HepG2 (cell line): ENCODE measurements around the gene ZNF726. TPM values are rescaled to one million over a fixed set of nuclear protein-coding genes. Genes with fewer than 3 reads are reported as not detected.

ENCODE experiments used
- ATAC-seq: fragments of 200-7000 bp; cut with Tn5 transposase; 3 replicates; pipeline ENCODE4 v1.9.1; 2020; ENCODE audit warnings: mild to moderate bottlenecking, moderate library complexity
- BruUV-seq: library from RNA; stranded (reverse); fragments of 400-500 nt; replicated peaks from 2 replicates; lab custom pipeline; 2021; lab: Mats Ljungman, UMichigan
- CTCF ChIA-PET: fragments of 300-600 bp; formaldehyde crosslinking; extraction: SDS; loops from one replicate; lab custom pipeline; 2021; ENCODE audit warnings: low total read pairs, inconsistent platforms, low intra/inter-chr PET ratio; lab: Yijun Ruan, JAX
- POLR2A ChIA-PET: fragments of 350-600 bp; sonication (Branson Sonifier 250); formaldehyde crosslinking; loops from one replicate; lab custom pipeline; 2020; ENCODE audit warnings: antibody characterized with exemption, inconsistent platforms; lab: Yijun Ruan, JAX
- DNase-seq: peaks from one replicate; pipeline ENCODE4 v3.0.0-alpha.2; 2015; ENCODE audit warnings: low spot score
- FAIRE-seq: peaks from 3 replicates; lab custom pipeline; 2011; peaks lifted over from hg19 to GRCh38; lab: Jason Lieb, UNC
- H2AFZ ChIP-seq: one replicate; pipeline ENCODE4 v1.6.1; 2011; ENCODE audit warnings: low read length, inconsistent platforms
- H3K27ac ChIP-seq: fragments of 300-600 bp; 3 replicates; pipeline ENCODE4 v1.8.0; 2011; ENCODE audit warnings: mixed run types, mild to moderate bottlenecking, mixed read lengths, low read length, inconsistent platforms; ENCODE audit not compliant: insufficient read depth; ENCODE audit errors: extremely low read length
- H3K27me3 ChIP-seq, 2 experiments: fragments of 200-600 bp in 1 of 2; 2 replicates in 1 of 2; 3 replicates in 1 of 2; pipeline versions ENCODE4 v1.6.0 to v1.8.0; 2011; ENCODE audit warnings: low read length in 2 of 2, mild to moderate bottlenecking in 2 of 2, moderate library complexity in 2 of 2, inconsistent platforms in 1 of 2; ENCODE audit not compliant: insufficient read depth in 2 of 2, control insufficient read depth in 1 of 2
- H3K36me3 ChIP-seq, 2 experiments: fragments of 200-600 bp in 1 of 2; replicated peaks in 1 of 2; 2 replicates in 1 of 2; 3 replicates in 1 of 2; pipeline versions ENCODE4 v1.5.1 to v1.8.0; 2011; ENCODE audit warnings: low read length in 2 of 2, inconsistent platforms in 1 of 2; ENCODE audit not compliant: insufficient read depth in 2 of 2, control insufficient read depth in 1 of 2
- H3K4me1 ChIP-seq: 2 replicates; pipeline ENCODE4 v1.5.1; 2012; ENCODE audit warnings: low read length, inconsistent platforms; ENCODE audit not compliant: insufficient read depth
- H3K4me2 ChIP-seq: 2 replicates; pipeline ENCODE4 v1.6.0; 2011; ENCODE audit warnings: low read depth, low read length, inconsistent platforms
- H3K4me3 ChIP-seq, 3 experiments: fragments of 200-600 bp in 1 of 3; sonication (generic), shearing (Covaris generic) in 1 of 3; replicated peaks in 1 of 3; 2 replicates each; pipeline ENCODE4 v1.5.1; 2011 to 2016; ENCODE audit warnings: low read length in 3 of 3, inconsistent platforms in 2 of 3, low read depth in 2 of 3, mild to moderate bottlenecking in 2 of 3, control low read depth in 1 of 3, mixed read lengths in 1 of 3; ENCODE audit not compliant: insufficient read depth in 1 of 3
- H3K79me2 ChIP-seq: one replicate; pipeline ENCODE4 v1.6.1; 2011; ENCODE audit warnings: low read length, inconsistent platforms; ENCODE audit not compliant: insufficient read depth
- H3K9ac ChIP-seq: 2 replicates; pipeline ENCODE4 v1.6.0; 2011; ENCODE audit warnings: mild to moderate bottlenecking, low read depth, low read length, inconsistent platforms; ENCODE audit not compliant: insufficient read depth
- H3K9me3 ChIP-seq: 2 replicates; pipeline ENCODE4 v1.5.1; 2012; ENCODE audit warnings: mild to moderate bottlenecking, low read length
- H4K20me1 ChIP-seq: 2 replicates; pipeline ENCODE4 v1.6.0; 2011; ENCODE audit warnings: inconsistent platforms, mild to moderate bottlenecking, low read length, moderate library complexity; ENCODE audit not compliant: insufficient read depth
- BRCA1 ChIP-seq: sonication (generic); formaldehyde crosslinking; IDR thresholded peaks from 2 replicates; pipeline ENCODE4 v1.4.0; 2020; ENCODE audit warnings: missing genetic modification reagents
- FOXO1 ChIP-seq: sonication (generic); formaldehyde crosslinking; IDR thresholded peaks from 2 replicates; pipeline ENCODE4 v1.4.0; 2020; ENCODE audit warnings: missing genetic modification reagents
- ZIK1 ChIP-seq: sonication (generic); formaldehyde crosslinking; IDR thresholded peaks from 2 replicates; pipeline ENCODE4 v1.5.0; 2020; ENCODE audit warnings: mild to moderate bottlenecking, low read depth, missing genetic modification reagents, borderline replicate concordance
- ZNF280D ChIP-seq: sonication (generic); formaldehyde crosslinking; IDR thresholded peaks from 2 replicates; pipeline ENCODE4 v1.5.1; 2020; ENCODE audit warnings: mild to moderate bottlenecking, missing genetic modification reagents
- ZNF281 ChIP-seq: sonication (generic); formaldehyde crosslinking; IDR thresholded peaks from 2 replicates; pipeline ENCODE4 v1.4.0; 2020; ENCODE audit warnings: missing genetic modification reagents, borderline replicate concordance
- ZNF546 ChIP-seq: sonication (generic); formaldehyde crosslinking; conservative IDR thresholded peaks from 2 replicates; pipeline ENCODE4 v1.8.1; 2023; ENCODE audit warnings: mild to moderate bottlenecking, missing genetic modification reagents
- ZNF569 ChIP-seq: sonication (generic); formaldehyde crosslinking; IDR thresholded peaks from 2 replicates; pipeline ENCODE4 v1.5.0; 2020; ENCODE audit warnings: mild to moderate bottlenecking, missing genetic modification reagents, moderate library complexity, borderline replicate concordance
- ZNF574 ChIP-seq: sonication (generic); formaldehyde crosslinking; IDR thresholded peaks from 2 replicates; pipeline ENCODE4 v1.4.0; 2020; ENCODE audit warnings: missing genetic modification reagents
- ZSCAN22 ChIP-seq: sonication (generic); formaldehyde crosslinking; IDR thresholded peaks from 2 replicates; pipeline ENCODE4 v1.4.0; 2020; ENCODE audit warnings: mild to moderate bottlenecking, missing genetic modification reagents
- in situ Hi-C: cut with HindIII; loops from 2 replicates; pipeline ENCODE4 v1.10.0; 2017; ENCODE audit warnings: low pct_unique_long_range_greater_than_20kb; ENCODE audit not compliant: extremely low pct_ligation_motif_present
- intact Hi-C: fragments of 100-400 bp; cut with micrococcal nuclease; formaldehyde crosslinking; loops from one replicate; pipeline ENCODE4 v1.10.0; 2022; ENCODE audit not compliant: unreplicated experiment
- polyA plus RNA-seq, 8 experiments: library from polyadenylated mRNA; depleted of rRNA in 3 of 8; stranded (reverse) in 7 of 8; unstranded in 1 of 8; fragments of >200 nt; fragmentation: Illumina TruSeq in 4 of 8; extraction: Trizol in 4 of 8; gene quantifications; 2 replicates each; pipeline versions ENCODE4 v1.2.1 to v1.2.3, GENCODE V29; 2011 to 2016; ENCODE audit warnings: low read depth in 4 of 8, missing spikeins in 1 of 8, mixed read lengths in 1 of 8; ENCODE audit not compliant: insufficient read depth in 1 of 8
- total RNA-seq, 5 experiments: library from RNA; depleted of rRNA; stranded (reverse); fragments of >200 nt; fragmentation: Illumina TruSeq; extraction: Trizol; gene quantifications; 2 replicates each; pipeline ENCODE4 v1.2.3, GENCODE V29; 2016; ENCODE audit warnings: low read depth in 1 of 5

Gene ZNF726
- total and polyA plus RNA-seq, 2 of the 13 experiments (the other 11 are each of a cell fraction or from before 2014, with no cell fraction given) = not detected

- TF ChIP-seq ZNF281 (CRISPR knock-in tag) (no peak), BRCA1 (CRISPR knock-in tag) (no peak), ZIK1 (CRISPR knock-in tag) (no peak)
Measured at GRCh38 chr19:23913931-23914330, 755 bp upstream of the ZNF726 start (continued).

GRCh38 chr19:23916991-23917390 lies 2.3 kb downstream of the ZNF726 start:
- TF ChIP-seq ZNF280D (CRISPR knock-in tag) (no peak), ZNF569 (CRISPR knock-in tag) (no peak), ZSCAN22 (CRISPR knock-in tag) (no peak), ZNF546 (CRISPR knock-in tag) (no peak), ZNF574 (CRISPR knock-in tag) (no peak), FOXO1 (CRISPR knock-in tag) (no peak)
- TF ChIP-seq, all 625 proteins: peak for 0
- Histone ChIP-seq H3K9me3 (peaks cover 82% of the 10 kb centered on the region), H3K36me3 (no peaks in the 10 kb centered on the region), H3K4me3 (no peak overlapping the region), H3K27me3 (no peaks in the 10 kb centered on the region), H3K27ac (no peak overlapping the region), H3K4me1 (no peaks in the 10 kb centered on the region), H3K4me2 (no peak overlapping the region), H2AFZ (no peak overlapping the region), H3K79me2 (no peaks in the 10 kb centered on the region), H3K9ac (no peak overlapping the region), H4K20me1 (no peaks in the 10 kb centered on the region)
- in situ Hi-C loops (no loop called here), intact Hi-C loops (no loop called here)
- CTCF ChIA-PET = no interaction called here
- ATAC-seq = no peak
- BruUV-seq = no TSS peak
- DNase-seq = no peak
- POLR2A ChIA-PET = no interaction called here
- no peak for FAIRE-seq
